GM10266 (cell line): ENCODE results near the gene RHBDD2.
"Not testable (repeated sequence)": the region's sequence is repeated elsewhere in the genome, so short reads cannot be mapped to it uniquely, and the experiment has no call there.

Source experiments
- DNase-seq: peaks from one replicate; pipeline ENCODE4 v3.0.0; 2012; ENCODE audit errors: extremely low spot score
- CTCF ChIP-seq: IDR thresholded peaks from 2 replicates; pipeline ENCODE4 v1.5.1; 2012; ENCODE audit warnings: mild to moderate bottlenecking, low read depth; ENCODE audit not compliant: control insufficient read depth, insufficient read depth; ENCODE audit errors: missing control alignments

RHBDD2 gene

GRCh38 chr7:75887669-75888369, 9.0 kb downstream of the RHBDD2 start:
- TF ChIP-seq CTCF, result no peak
- DNase-seq, result no peak

DNA sequence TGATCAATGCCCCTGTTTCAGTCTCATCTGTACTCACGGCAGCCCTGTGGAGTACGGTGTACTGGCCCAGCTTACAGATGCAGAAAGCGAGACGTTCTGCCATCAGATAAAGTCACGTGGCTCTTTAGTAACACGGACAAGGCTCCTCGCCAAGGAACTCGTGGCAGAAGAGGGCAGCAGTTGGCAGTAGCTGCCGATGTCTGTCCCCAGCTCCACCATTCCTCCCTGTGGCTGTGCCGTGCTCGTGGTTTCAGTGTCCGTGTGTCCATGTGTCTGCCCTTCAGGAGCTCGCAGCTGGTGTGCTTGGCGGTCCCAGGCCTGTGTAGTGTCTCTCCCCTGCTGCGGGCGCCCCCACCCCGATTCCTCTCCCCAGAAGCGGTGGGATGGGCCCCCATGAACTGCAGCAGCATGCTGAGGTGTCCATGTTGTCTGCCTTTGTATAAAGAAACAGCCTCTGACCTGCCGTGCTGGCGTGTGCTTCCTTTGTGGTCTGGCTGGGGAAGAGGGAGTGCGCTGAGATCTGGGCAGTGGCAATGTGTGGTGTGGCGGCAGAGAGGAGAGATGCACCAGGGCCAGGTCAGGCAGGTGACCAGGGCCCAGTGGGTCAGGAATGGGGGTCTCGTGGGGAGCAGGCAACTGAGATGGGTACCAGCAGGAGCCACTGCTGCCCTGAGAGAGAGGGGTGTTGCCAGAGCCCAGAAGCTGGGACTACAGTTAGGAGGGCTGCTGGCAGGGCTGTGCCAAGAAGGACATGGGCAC, 9.8 kb downstream of the RHBDD2 start:
- no peak for TF ChIP-seq CTCF

DNA sequence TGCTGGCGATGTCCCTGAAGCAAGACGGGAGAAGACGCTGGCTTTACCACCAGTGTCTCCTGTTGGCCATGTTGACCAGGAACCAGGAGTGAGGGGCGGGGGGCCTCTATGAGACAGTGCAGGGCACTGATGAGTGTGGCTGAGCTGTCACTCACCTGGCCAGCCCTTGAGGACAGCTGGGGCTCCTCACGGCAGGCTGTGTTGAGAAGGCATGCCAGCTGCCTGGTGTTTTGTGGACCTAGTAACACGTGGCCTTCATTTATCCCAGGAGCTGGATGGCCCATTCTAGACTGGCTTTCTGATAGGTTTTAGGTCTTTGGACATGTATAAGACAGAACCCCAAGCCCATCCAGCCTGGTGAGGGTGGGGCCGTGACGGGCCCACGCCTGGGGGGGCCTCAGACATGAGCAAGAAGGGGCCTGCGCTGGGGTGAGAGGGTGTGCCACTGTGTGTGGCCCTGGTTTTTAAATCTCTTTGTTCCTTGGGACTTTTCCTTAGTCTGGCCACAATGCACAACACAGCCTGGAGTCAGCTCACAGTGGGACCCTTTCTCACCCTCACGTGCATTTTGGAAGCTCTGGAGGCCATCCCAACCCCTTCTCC, 10.5 kb downstream of the RHBDD2 start:
- no peak for DNase-seq
- TF ChIP-seq CTCF, result no peak

More for the DNA sequence above, 9.8 kb downstream of the RHBDD2 start:
- DNase-seq, result no peak

DNA sequence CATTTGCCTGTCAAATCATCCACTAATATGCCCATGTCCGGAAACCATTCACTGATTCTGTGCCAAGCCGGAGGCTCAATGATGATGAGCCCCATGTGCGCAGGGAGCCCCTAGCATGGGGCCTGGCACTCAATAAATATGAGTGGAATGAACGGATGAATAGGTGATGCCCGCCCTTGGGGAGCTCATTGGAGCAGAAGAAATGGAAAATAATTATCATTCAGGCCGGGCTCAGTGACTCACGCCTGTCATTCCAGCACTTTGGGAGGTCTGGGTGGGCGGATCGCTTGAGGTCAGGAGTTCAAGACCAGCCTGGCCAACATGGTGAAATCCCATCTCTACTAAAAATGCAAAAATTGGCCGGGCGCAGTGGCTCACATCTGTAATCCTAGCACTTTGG, 11.0 kb downstream of the RHBDD2 start:
- TF ChIP-seq CTCF, result no peak
- no peak for DNase-seq

DNA sequence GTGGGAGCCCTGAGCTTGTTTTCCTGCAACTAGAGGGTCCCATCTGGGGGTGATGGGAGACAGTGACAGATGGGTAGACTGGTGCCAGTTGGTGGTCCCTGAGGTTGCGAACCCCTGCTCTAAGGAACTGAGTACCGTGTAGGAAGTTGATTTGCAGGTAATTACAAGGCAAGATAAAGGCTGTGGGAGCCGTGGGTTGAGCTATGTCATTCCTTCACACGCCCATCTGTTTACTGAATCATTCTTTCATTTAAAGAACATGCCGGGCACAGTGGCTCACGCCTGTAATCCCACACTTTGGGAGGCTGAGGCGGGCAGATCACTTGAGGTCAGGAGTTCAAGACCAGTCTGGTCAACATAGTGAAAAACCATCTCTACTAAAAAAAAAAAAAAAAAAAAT, 12.4 kb downstream of the RHBDD2 start:
- not testable (repeated sequence) for DNase-seq

DNA sequence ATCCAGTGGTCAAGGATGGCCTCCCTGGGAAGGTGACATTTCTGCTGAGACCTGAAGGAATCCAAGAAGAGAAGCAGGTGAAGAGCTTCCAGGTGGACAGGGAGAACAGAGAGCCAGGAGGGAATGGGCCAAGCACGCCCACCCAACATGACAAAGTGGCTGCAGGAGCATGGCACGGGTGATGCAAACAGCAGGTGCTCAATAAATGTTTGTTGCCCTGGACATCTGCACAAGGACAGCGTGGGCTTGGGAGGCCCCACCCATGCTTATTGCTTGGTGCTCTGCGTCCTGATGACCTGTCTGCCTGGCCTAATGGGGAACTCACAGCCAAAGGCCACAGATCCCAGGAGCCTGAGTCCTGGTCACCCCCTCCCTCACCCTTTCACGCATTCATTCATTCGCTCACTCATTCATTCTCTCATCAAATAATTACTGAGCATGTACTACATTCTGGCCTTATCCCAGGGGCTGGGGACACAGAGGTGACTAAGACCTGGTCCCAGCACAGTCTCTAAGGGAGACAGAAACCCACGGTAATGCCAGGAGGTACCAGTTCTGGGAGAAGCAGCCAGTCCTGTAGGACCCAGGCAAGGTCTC, 13.1 kb downstream of the RHBDD2 start:
- DNase-seq, result no peak

More for the DNA sequence above, 13.1 kb downstream of the RHBDD2 start:
- TF ChIP-seq CTCF, result no peak
